ENCODE data around the gene LTB.
A peak's percentile ranks its signal among the peaks of the same experiment; 100 is the strongest.
"Not testable (repeated sequence)": the region's sequence is repeated elsewhere in the genome, so short reads cannot be mapped to it uniquely, and the experiment has no call there.

LTB gene

GRCh38 chr6:31558631-31559500 is 23.4 kb downstream of the LTB start:
- Histone ChIP-seq H3K4me1 (ENCODE audit: insufficient read depth, insufficient read length) (peaks cover 6% of the 10 kb centered on the region), H3K4me3 (ENCODE audit: insufficient read length, low read depth) (no peak overlapping the region), H3K9me3 (ENCODE audit: insufficient read depth, low read length) (no peaks in the 10 kb centered on the region), H3K27me3 (ENCODE audit: insufficient read depth, insufficient read length) (no peaks in the 10 kb centered on the region), H3K9ac (ENCODE audit: insufficient read length, low read depth) (no peak overlapping the region), H3K36me3 (ENCODE audit: insufficient read depth, insufficient read length, low read length) (peaks cover 38% of the 10 kb centered on the region)
- DNase-seq (ENCODE audit: low read depth, low spot score): no peak
- TF ChIP-seq YY1 (IDR thresholded peaks at IDR 0.05; ENCODE audit: insufficient read depth, insufficient read length) (no peak), ZNF274 (IDR thresholded peaks at IDR 0.05; ENCODE audit: low read depth, low read length) (no peak), SUZ12 (IDR thresholded peaks at IDR 0.05; ENCODE audit: extremely low read depth, insufficient read depth, insufficient read length) (no peak)

GRCh38 chr6:31558318-31558625 is 24.0 kb downstream of the LTB start:
- no peak overlapping the region for H3K4me3 ChIP-seq (ENCODE audit: insufficient read length, low read depth)
- peaks cover 6% of the 10 kb centered on the region for H3K4me1 ChIP-seq (ENCODE audit: insufficient read depth, insufficient read length)
- TF ChIP-seq ZNF274 (IDR thresholded peaks at IDR 0.05; ENCODE audit: low read depth, low read length): no peak
- TF ChIP-seq SUZ12 (IDR thresholded peaks at IDR 0.05; ENCODE audit: extremely low read depth, insufficient read depth, insufficient read length): no peak
- TF ChIP-seq YY1 (IDR thresholded peaks at IDR 0.05; ENCODE audit: insufficient read depth, insufficient read length): no peak
- DNase-seq (ENCODE audit: low read depth, low spot score): no peak
- peaks cover 38% of the 10 kb centered on the region for H3K36me3 ChIP-seq (ENCODE audit: insufficient read depth, insufficient read length, low read length)
- no peak overlapping the region for H3K9ac ChIP-seq (ENCODE audit: insufficient read length, low read depth)
- no peaks in the 10 kb centered on the region for H3K27me3 ChIP-seq (ENCODE audit: insufficient read depth, insufficient read length)
- no peaks in the 10 kb centered on the region for H3K9me3 ChIP-seq (ENCODE audit: insufficient read depth, low read length)

- Histone ChIP-seq H3K4me3 (ENCODE audit: insufficient read length, low read depth) (no peak overlapping the region), H3K9me3 (ENCODE audit: insufficient read depth, low read length) (no peaks in the 10 kb centered on the region), H3K27me3 (ENCODE audit: insufficient read depth, insufficient read length) (no peaks in the 10 kb centered on the region), H3K9ac (ENCODE audit: insufficient read length, low read depth) (no peak overlapping the region), H3K36me3 (ENCODE audit: insufficient read depth, insufficient read length, low read length) (peaks cover 38% of the 10 kb centered on the region), H3K4me1 (ENCODE audit: insufficient read depth, insufficient read length) (peaks cover 6% of the 10 kb centered on the region)
- TF ChIP-seq ZNF274 (IDR thresholded peaks at IDR 0.05; ENCODE audit: low read depth, low read length): no peak
- TF ChIP-seq SUZ12 (IDR thresholded peaks at IDR 0.05; ENCODE audit: extremely low read depth, insufficient read depth, insufficient read length): no peak
- no peak for TF ChIP-seq YY1 (IDR thresholded peaks at IDR 0.05; ENCODE audit: insufficient read depth, insufficient read length)
- no peak for DNase-seq (ENCODE audit: low read depth, low spot score)
Observed at GRCh38 chr6:31557443-31558317, 24.5 kb downstream of the LTB start.

GRCh38 chr6:31556307-31556706 is 25.9 kb downstream of the LTB start:
- H3K36me3 ChIP-seq (ENCODE audit: insufficient read depth, insufficient read length, low read length): peaks cover 40% of the 10 kb centered on the region
- H3K4me3 ChIP-seq (ENCODE audit: insufficient read length, low read depth): no peak overlapping the region
- H3K9ac ChIP-seq (ENCODE audit: insufficient read length, low read depth): no peak overlapping the region
- H3K4me1 ChIP-seq (ENCODE audit: insufficient read depth, insufficient read length): peaks cover 6% of the 10 kb centered on the region
- no peak for DNase-seq (ENCODE audit: low read depth, low spot score)
- no peak for TF ChIP-seq ZNF274 (IDR thresholded peaks at IDR 0.05; ENCODE audit: low read depth, low read length)
- no peak for TF ChIP-seq YY1 (IDR thresholded peaks at IDR 0.05; ENCODE audit: insufficient read depth, insufficient read length)
- no peak for TF ChIP-seq SUZ12 (IDR thresholded peaks at IDR 0.05; ENCODE audit: extremely low read depth, insufficient read depth, insufficient read length)
- no peaks in the 10 kb centered on the region for H3K9me3 ChIP-seq (ENCODE audit: insufficient read depth, low read length)
- no peaks in the 10 kb centered on the region for H3K27me3 ChIP-seq (ENCODE audit: insufficient read depth, insufficient read length)

- H3K9me3 ChIP-seq (ENCODE audit: insufficient read depth, low read length); H3K9ac ChIP-seq (ENCODE audit: insufficient read length, low read depth); H3K27me3 ChIP-seq (ENCODE audit: insufficient read depth, insufficient read length); H3K4me1 ChIP-seq (ENCODE audit: insufficient read depth, insufficient read length); H3K4me3 ChIP-seq (ENCODE audit: insufficient read length, low read depth); DNase-seq (ENCODE audit: low read depth, low spot score): not testable (repeated sequence)
- peaks cover 31% of the 10 kb centered on the region for H3K36me3 ChIP-seq (ENCODE audit: insufficient read depth, insufficient read length, low read length)
Observed at GRCh38 chr6:31551371-31551770, 30.9 kb downstream of the LTB start.

GRCh38 chr6:31548544-31548873 is 33.7 kb downstream of the LTB start:
- Histone ChIP-seq H3K4me1 (ENCODE audit: insufficient read depth, insufficient read length) (peaks cover 7% of the 10 kb centered on the region), H3K27me3 (ENCODE audit: insufficient read depth, insufficient read length) (no peaks in the 10 kb centered on the region), H3K9me3 (ENCODE audit: insufficient read depth, low read length) (no peaks in the 10 kb centered on the region), H3K4me3 (ENCODE audit: insufficient read length, low read depth) (no peak overlapping the region), H3K36me3 (ENCODE audit: insufficient read depth, insufficient read length, low read length) (peaks cover 24% of the 10 kb centered on the region), H3K9ac (ENCODE audit: insufficient read length, low read depth) (peak overlapping the region; percentile 76)
- DNase-seq (ENCODE audit: low read depth, low spot score): no peak
- no peak for TF ChIP-seq ZNF274 (IDR thresholded peaks at IDR 0.05; ENCODE audit: low read depth, low read length)
- no peak for TF ChIP-seq YY1 (IDR thresholded peaks at IDR 0.05; ENCODE audit: insufficient read depth, insufficient read length)
- no peak for TF ChIP-seq SUZ12 (IDR thresholded peaks at IDR 0.05; ENCODE audit: extremely low read depth, insufficient read depth, insufficient read length)

GRCh38 chr6:31547727-31548543 is 34.3 kb downstream of the LTB start:
- H3K9me3 ChIP-seq (ENCODE audit: insufficient read depth, low read length): no peaks in the 10 kb centered on the region
- H3K4me3 ChIP-seq (ENCODE audit: insufficient read length, low read depth): peak overlapping the region; percentile 40
- no peak for DNase-seq (ENCODE audit: low read depth, low spot score)
- H3K27me3 ChIP-seq (ENCODE audit: insufficient read depth, insufficient read length): no peaks in the 10 kb centered on the region
- H3K36me3 ChIP-seq (ENCODE audit: insufficient read depth, insufficient read length, low read length): peaks cover 28% of the 10 kb centered on the region
- peak overlapping the region; percentile 76 for H3K9ac ChIP-seq (ENCODE audit: insufficient read length, low read depth)
- TF ChIP-seq SUZ12 (IDR thresholded peaks at IDR 0.05; ENCODE audit: extremely low read depth, insufficient read depth, insufficient read length) (no peak), ZNF274 (IDR thresholded peaks at IDR 0.05; ENCODE audit: low read depth, low read length) (no peak), YY1 (IDR thresholded peaks at IDR 0.05; ENCODE audit: insufficient read depth, insufficient read length) (no peak)
- H3K4me1 ChIP-seq (ENCODE audit: insufficient read depth, insufficient read length): peaks cover 7% of the 10 kb centered on the region
